ENCODE measurements around the gene THBS2.
A peak's percentile ranks its signal among the peaks of the same experiment; 100 is the strongest.

THBS2 gene

GRCh38 chr6:169177516-169178166 lies 76.0 kb downstream of the THBS2 start:
- peak; percentile 65 for DNase-seq

- DNase-seq = no peak
Observed at GRCh38 chr6:169176361-169176991, 77.2 kb downstream of the THBS2 start.

GRCh38 chr6:169175360-169175887 lies 78.2 kb downstream of the THBS2 start:
- DNase-seq = no peak

GRCh38 chr6:169174516-169175359 lies 78.9 kb downstream of the THBS2 start:
- no peak for DNase-seq

GRCh38 chr6:169173532-169174268 lies 79.9 kb downstream of the THBS2 start:
- DNase-seq = no peak

GRCh38 chr6:169172946-169173345 lies 80.7 kb downstream of the THBS2 start:
- DNase-seq = no peak

- no peak for DNase-seq
Observed at GRCh38 chr6:169172456-169172855, 81.2 kb downstream of the THBS2 start.

GRCh38 chr6:169171951-169172350 lies 81.7 kb downstream of the THBS2 start:
- no peak for DNase-seq

GRCh38 chr6:169171016-169171415 lies 82.6 kb downstream of the THBS2 start:
- no peak for DNase-seq

GRCh38 chr6:169170583-169170955 lies 83.1 kb downstream of the THBS2 start:
- DNase-seq = no peak

GRCh38 chr6:169169941-169170582 lies 83.6 kb downstream of the THBS2 start:
- DNase-seq = no peak

GRCh38 chr6:169169375-169169774 lies 84.3 kb downstream of the THBS2 start:
- no peak for DNase-seq

GRCh38 chr6:169168706-169169105 lies 84.9 kb downstream of the THBS2 start:
- DNase-seq = no peak

- DNase-seq = no peak
Observed at GRCh38 chr6:169168302-169168630, 85.4 kb downstream of the THBS2 start.

- DNase-seq = peak; percentile 75
Observed at GRCh38 chr6:169167581-169168301, 85.9 kb downstream of the THBS2 start.

GRCh38 chr6:169166896-169167580 lies 86.6 kb downstream of the THBS2 start:
- no peak for DNase-seq

Data from fibroblast of skin of abdomen (primary cell).